GM11168 (cell line): ENCODE data around the gene SENP3.
"Not testable (repeated sequence)": the region's sequence is repeated elsewhere in the genome, so short reads cannot be mapped to it uniquely, and the experiment has no call there.

Source experiments
- in situ Hi-C: fragments of 300-500 bp; cut with MboI; formaldehyde crosslinking; loops from one replicate; pipeline ENCODE4 v1.12.0; 2022; ENCODE audit warnings: low sequenced_read_pairs; ENCODE audit not compliant: unreplicated experiment

The SENP3 gene

DNA sequence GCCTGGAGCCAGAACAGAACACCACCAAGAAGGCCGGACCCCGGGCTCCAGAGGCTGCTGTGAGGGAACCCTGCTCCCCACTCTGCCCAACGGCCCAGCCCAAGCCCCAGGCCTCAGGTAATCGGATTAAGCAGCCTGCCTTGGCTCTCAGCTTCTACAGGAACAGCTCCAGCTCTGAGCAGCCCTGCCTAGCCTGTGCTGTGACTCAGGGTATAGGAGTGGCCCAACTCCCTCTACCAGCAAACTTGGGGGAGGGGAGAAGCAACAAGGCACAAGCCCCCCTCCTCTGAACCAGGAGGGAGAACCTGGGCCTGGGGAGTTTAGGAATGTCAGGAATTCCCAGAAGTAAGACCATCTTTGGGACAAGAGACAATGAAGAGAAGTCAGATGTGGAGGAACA is 29.0 kb downstream of the SENP3 start:
- in situ Hi-C loops: no loop called here

DNA sequence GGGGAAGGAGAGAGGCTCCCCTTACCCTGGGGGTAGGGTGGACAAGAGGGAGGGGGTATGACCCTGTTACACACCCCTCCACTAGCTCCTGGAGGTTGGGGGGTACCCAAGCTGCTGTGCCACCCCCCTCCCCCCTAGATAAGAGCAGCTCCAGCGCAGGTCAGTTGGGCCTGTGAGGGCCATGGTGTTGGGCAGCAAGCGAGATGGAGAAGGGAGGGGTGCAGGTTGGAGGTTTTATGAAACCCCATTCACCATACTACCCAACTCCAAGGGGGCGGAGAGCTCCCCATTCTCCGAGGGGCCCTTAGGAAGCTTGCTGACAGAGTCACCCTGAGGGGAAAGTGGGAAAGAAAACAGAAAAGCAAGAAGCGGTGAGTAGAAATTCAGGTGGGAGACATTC is 29.9 kb downstream of the SENP3 start:
- in situ Hi-C loops: no loop called here

DNA sequence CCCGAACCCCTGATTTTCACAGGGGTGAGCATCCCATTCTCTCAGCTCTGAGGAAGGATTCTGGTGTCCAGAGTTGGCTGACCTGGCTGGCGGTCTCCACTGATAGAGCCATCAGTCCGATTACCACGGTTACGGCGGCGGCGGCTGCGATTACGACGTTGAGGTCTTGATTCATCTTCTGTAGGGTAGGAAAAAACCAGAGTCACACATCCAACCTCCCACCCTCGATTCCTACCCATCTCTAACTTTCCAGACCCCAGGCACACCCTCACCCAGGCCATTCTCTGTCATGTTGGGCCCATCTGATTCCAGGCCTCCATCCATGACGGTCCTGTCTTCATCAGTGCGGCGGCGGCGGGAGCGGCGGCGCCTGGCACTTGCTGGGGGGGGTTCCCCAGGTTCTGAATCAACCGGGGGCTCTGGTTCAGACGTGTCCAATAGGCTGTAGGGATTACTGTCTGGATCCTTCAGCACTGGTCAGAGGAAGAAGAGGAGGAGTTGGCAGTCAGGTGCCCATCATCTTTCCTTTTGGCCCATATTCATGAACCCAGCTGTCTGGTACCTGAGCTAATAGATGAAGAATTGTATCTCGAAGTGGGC is 30.8 kb downstream of the SENP3 start:
- in situ Hi-C loops: no loop called here

DNA sequence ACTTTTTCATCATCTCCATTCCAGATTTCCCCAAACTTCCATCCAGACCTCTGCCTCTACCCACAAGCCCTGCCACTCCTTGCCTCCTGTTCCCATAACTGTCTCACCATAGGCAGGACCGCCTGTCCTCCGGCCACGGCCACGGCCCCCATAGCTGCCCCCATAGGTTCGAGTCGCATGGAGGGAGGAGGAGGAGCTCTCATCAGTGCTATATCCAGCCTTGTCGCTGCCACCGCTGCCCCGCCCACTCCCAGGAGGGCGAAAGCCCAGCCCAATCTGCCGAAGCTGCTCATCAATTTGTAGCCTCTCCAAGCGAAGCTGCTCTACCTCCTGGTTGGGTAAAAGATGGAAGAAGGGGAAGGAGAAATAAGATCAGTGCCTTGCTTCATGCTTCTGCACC is 31.6 kb downstream of the SENP3 start:
- in situ Hi-C loops: no loop called here

DNA sequence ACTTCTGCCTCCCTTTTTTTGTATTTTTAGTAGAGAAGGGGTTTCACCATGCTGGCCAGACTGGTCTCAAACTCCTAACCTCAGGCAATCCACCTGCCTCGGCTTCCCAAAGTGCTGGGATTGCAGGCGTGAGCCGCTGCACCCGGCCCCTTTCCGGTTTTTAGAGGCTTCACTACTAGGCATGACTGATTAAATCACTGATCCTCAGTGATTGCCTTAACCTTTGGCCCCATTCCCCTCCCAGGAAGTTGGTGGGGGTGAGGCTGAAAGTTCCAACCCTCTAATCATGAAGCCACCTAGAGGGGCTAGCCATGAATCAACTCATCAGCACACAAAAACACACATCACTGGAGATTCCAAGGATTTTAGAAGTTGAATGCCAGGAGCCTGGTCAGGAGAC is 35.8 kb downstream of the SENP3 start:
- in situ Hi-C loops: not testable (repeated sequence)

DNA sequence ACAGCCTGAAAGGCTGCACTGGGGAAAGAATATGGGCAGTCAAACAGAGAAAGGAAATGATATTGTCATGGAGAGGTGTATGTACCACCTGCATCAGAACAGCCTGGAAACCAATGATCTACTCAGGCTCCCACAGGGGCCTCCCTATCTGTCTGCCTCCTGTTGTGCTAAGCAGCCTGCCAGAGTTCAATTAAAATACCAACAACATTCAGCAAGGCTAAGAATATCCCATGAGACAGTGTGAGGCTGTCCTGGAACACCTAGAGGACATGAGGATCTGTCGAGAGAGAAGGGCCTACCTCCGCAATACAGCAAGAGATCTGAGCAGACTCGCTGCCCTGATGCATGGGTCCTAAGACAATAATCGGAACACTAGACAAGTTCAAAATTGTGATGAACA is 44.6 kb downstream of the SENP3 start:
- in situ Hi-C loops: no loop called here

DNA sequence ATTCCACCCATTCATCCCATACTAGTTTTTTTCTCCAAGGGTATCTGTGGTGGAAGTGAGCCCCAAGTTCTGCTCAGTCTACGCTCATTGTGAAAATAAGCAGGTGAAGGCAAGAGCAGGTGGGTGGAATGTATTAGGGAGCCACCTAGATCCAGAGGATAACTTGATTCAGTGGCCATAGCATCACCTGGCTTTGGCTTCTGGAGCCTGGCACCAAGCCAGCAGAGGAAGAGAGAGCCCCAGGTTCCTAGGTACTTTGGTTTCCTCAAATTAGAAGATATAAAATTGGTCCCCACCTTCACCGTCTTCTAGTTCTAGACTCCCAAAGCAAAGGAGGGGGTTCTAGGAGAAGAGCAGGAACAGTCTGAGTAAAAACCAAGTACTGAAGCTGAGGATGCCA is 48.9 kb downstream of the SENP3 start:
- in situ Hi-C loops: no loop called here

DNA sequence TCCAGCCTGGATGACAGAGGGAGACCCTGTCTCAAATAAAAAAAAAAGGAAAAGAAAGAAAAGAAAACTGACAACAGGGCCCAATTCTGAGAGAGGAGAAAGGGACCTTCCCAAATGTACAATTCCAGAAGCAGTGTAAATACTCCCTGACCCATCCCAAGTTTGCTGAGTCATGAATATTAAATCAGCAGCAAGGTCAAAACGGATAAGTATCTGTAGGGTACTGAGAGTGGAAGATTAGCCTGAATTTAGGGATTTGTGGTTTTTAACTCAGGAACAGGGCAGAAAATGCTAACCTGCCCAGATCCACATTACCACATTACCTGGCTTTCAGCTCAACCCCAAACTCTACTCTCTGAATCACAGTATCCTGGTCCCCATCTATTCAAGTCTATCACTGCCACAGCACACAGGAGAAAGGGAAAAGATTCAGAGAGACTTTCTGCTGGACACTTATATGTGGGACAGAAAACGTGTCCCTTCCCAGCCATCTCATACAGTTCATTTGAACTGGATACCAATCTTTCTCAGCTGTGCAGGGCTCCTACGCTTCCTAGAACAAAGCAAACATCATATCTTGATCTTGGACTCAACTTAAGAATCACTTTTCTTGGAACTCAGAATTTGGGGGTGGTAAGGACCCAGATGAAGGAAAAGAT is 50.0 kb downstream of the SENP3 start:
- in situ Hi-C loops: no loop called here

DNA sequence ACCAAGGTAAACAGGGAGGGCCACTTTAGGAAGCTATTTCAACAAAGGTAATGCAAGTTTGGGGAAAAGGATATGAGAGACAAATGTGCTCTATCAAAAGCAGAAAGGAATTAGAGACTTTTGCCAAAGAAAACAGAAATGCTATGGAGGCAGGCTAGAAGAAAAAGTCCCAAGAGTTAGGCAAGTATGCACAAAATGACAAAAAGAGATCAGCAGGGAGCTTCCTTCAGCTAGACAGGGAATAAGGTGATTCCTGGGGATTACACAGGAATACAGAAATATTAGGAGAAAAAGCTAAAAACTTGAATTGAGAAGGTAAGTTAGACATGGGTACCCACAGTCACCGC is 50.5 kb downstream of the SENP3 start:
- in situ Hi-C loops: no loop called here

DNA sequence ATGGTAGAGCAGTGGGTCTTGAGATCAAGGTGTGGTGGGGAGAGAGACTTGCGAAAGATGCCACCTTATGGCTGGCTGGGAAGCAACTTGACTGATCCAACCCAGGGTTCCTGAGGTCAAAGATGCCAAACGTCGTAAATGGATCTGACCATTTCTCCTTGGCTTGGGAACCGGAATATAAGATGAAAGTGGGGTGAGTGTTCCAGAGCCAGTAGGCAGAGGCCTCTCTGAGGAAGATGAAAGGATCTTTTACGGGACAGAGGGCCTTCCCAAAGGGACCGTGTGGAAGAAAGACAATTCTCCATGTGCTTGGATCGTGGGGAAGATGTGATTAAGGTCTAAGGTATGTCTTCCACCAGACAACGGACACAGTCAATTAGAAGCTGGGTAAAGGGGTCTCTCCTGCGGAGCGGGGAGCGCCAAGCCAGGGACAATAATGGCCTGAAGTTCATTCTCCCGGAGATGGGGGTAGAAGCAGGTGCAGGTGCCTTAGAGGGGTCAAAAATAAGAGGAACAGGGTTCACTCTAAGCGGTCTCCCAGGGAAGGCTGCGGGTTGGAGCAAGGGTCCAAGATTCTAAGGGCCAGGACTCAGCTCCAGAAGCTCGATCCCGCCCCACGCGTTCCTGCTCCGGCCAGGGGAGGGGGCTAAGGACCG is 52.2 kb downstream of the SENP3 start:
- in situ Hi-C loops: no loop called here

DNA sequence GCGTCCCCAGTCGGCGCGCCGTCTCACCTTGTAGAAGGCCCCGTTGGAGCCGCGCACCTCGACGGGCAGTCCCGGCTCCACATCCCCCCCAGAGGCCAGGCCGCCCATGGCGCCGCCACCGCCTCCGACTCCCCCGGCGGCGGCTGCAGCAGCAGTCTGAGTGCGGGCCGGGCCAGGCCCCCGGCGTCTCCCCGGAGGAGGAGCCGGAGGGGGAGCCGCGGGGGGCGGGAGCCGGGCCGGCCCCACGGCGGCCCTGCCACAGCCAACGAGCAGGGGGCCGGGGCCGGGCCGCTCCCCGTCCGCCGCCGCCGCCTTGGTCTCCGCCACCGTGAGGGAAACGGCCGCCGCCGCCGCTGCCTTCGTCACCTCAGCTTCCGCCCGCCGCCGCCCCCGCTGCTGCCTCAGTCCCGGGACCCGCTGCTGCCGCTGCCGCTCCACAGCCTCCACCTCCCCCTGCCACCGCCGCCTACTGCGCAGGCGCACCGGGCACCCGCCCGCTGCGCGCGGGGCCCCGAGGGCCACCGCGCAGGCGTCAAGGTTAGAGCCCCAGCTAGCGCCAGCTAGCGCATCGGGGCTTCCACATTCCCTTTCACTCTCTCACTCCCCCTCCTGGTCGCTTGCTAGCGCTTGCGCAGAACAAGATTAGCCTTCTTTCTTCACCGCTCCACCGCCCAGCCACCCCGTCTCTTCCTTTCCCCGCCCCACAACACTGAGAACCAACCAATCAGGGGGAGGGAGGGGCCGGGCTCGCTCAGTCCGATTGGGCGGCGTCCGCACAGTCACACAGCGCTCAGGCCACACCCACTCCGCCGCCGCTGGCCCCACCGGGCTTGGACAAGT is 52.9 kb downstream of the SENP3 start, which contains the start of gene FXR2:
FXR2 (minus strand) TSS at position 473 of the 840 bp plus-strand sequence; CDS start at position 108, 365 bp downstream.
- in situ Hi-C loops: no loop called here

DNA sequence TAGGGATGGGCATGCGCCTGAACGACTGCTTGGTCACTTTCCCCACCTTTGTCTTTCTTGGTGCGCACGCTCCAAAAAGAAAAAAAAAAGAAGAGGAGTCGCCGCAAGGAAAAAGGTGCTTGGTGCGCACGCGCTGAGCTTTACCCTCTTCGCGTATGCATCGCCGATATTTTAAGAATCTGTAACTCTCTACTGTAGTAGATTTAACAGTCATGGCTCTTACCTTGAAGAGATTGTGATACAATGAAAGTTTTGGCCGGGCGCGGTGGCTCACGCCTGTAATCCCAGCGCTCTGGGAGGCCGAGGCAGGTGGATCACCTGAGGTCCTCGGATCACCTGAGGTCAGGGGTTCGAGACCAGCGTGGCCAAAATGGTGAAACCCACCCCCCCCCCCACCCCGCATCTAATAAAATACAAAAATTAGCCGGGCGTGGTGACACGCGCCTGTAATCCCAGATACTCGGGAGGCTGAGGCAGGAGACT is 53.6 kb downstream of the SENP3 start:
- in situ Hi-C loops: no loop called here

DNA sequence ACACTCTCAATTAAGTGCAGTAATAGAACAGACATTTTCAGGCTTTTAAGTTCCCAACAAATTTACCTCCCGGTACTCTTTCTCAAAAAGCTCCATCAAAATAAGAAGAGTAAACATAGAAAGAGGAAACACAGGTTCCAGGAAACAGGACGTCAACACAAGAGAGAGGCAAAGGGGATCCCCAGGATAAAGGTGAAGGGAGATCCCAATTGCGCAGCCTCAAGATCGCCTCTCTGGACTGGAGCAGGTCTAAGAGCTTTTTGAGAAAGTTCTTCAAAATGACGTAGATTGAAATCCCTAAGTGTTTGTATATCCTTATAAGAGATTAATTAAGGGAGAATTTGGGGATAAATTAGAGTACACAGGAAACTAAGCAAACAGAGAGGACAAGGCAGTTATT is 56.9 kb downstream of the SENP3 start:
- in situ Hi-C loops: no loop called here

DNA sequence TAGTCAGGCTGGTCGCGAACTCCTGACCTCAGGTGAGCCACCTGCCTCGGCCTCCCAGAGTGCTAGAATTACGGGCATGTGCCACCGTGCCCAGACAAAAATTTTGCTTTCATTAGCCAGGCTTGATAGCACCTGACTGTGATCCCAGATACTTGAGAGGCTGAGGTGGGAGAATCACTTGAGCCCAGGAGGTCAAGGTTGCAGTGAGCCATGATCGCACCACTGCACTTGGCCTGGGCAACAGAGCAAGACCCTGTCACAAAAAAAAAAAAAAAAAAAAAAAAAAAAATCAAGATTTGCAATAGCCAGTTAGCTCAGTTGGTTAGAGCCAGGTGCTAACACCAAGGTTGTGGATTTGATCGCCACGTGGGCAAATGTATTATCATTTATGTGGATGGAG is 59.1 kb downstream of the SENP3 start:
- in situ Hi-C loops: no loop called here
